Progenitor cell of endocrine pancreas (in vitro differentiated cells): Measurements from ENCODE around the gene KRTAP10-6. TPM values are rescaled to one million over a fixed set of nuclear protein-coding genes. Genes with fewer than 3 reads are reported as not detected.

Source experiments
- DNase-seq: peaks from one replicate; pipeline ENCODE4 v3.0.0; 2021; ENCODE audit warnings: low spot score; ENCODE audit not compliant: unreplicated experiment
- H3K27ac Mint-ChIP-seq: 2 replicates; pipeline ENCODE4 v1.8.0; 2021; ENCODE audit warnings: mild to moderate bottlenecking, moderate library complexity, mixed read lengths
- H3K27me3 Mint-ChIP-seq: 2 replicates; pipeline ENCODE4 v1.8.0; 2021; ENCODE audit warnings: mixed read lengths
- H3K36me3 Mint-ChIP-seq: 2 replicates; pipeline ENCODE4 v1.8.0; 2022; ENCODE audit warnings: mixed read lengths; ENCODE audit not compliant: insufficient read depth
- H3K4me1 Mint-ChIP-seq: 2 replicates; pipeline ENCODE4 v1.8.0; 2021; ENCODE audit warnings: low read depth, mixed read lengths
- H3K4me3 Mint-ChIP-seq: 2 replicates; pipeline ENCODE4 v1.8.0; 2021; ENCODE audit warnings: low read depth, mild to moderate bottlenecking, moderate library complexity, mixed read lengths
- H3K9me3 Mint-ChIP-seq: 2 replicates; pipeline ENCODE4 v1.8.0; 2021; ENCODE audit warnings: low read depth, mixed read lengths
- total RNA-seq: library from RNA; stranded (reverse); gene quantifications from 2 replicates; pipeline ENCODE4 v1.2.1, GENCODE V29; 2021
- TF ChIP-seq, protein P1 (sequence below): fragments of 200-600 bp; sonication (generic); IDR thresholded peaks from one replicate; pipeline ENCODE4 v1.5.0; 2021; ENCODE audit warnings: antibody characterized with exemption, mild to moderate bottlenecking; ENCODE audit not compliant: unreplicated experiment

KRTAP10-6 gene
- total RNA-seq, 1 donor from 2014 or later, result not detected

DNA sequence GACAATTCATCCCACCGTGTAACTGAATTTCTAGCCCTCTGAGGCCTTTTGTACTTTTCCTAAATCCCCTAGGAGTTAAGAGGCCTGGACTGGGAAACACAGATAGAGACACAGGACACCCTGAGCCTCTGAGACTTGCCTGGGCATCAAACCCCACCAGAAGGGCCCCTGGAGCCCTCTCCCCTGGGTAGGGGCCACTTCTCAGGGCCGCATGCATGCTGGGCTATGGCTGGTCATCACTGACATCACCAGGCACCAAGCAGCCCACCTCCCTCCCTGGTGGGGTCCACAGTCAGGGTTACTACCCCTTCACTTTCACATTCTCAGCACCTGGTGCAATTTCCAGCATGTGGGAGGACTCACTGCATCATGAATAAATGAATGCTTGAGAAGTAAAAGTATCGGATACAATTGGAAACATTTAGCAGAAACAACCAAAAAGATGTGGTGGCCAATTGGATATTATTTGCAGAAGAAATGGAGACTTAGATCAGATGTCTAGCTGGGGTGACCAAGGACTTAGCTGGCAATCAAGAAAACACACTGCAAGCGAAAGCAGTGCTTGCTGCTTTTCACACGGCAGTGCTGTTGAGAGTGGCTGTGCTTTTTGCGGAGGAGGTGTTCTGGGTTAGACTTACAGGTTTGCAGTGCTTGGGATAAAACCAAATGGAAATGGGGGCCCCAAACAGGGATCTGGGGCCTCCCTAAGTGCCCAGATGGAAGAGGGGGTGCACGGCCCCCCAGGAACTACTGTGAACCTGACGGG is 7.1 kb upstream of the KRTAP10-6 start:
- no peaks in the 10 kb centered on the region for H3K4me1 Mint-ChIP-seq
- H3K27me3 Mint-ChIP-seq, result peaks cover 2% of the 10 kb centered on the region
- TF ChIP-seq, protein P1, sequence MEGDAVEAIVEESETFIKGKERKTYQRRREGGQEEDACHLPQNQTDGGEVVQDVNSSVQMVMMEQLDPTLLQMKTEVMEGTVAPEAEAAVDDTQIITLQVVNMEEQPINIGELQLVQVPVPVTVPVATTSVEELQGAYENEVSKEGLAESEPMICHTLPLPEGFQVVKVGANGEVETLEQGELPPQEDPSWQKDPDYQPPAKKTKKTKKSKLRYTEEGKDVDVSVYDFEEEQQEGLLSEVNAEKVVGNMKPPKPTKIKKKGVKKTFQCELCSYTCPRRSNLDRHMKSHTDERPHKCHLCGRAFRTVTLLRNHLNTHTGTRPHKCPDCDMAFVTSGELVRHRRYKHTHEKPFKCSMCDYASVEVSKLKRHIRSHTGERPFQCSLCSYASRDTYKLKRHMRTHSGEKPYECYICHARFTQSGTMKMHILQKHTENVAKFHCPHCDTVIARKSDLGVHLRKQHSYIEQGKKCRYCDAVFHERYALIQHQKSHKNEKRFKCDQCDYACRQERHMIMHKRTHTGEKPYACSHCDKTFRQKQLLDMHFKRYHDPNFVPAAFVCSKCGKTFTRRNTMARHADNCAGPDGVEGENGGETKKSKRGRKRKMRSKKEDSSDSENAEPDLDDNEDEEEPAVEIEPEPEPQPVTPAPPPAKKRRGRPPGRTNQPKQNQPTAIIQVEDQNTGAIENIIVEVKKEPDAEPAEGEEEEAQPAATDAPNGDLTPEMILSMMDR, result no peak
- H3K9me3 Mint-ChIP-seq, result peaks cover 10% of the 10 kb centered on the region
- no peak overlapping the region for H3K27ac Mint-ChIP-seq
- DNase-seq, result no peak
- H3K4me3 Mint-ChIP-seq, result no peak overlapping the region
- H3K36me3 Mint-ChIP-seq, result no peaks in the 10 kb centered on the region

- no peak for DNase-seq
- peaks cover 7% of the 10 kb centered on the region for H3K4me1 Mint-ChIP-seq
- H3K4me3 Mint-ChIP-seq, result no peak overlapping the region
- H3K36me3 Mint-ChIP-seq, result no peaks in the 10 kb centered on the region
- peaks cover 2% of the 10 kb centered on the region for H3K27me3 Mint-ChIP-seq
- H3K27ac Mint-ChIP-seq, result no peak overlapping the region
- H3K9me3 Mint-ChIP-seq, result peaks cover 5% of the 10 kb centered on the region
- TF ChIP-seq, protein P1, result no peak
Observed at GRCh38 chr21:44598061-44598460, 5.8 kb upstream of the KRTAP10-6 start.

- no peaks in the 10 kb centered on the region for H3K36me3 Mint-ChIP-seq
- peaks cover 5% of the 10 kb centered on the region for H3K9me3 Mint-ChIP-seq
- no peak for DNase-seq
- H3K4me1 Mint-ChIP-seq, result peaks cover 7% of the 10 kb centered on the region
- TF ChIP-seq, protein P1, result no peak
- H3K4me3 Mint-ChIP-seq, result no peak overlapping the region
- H3K27me3 Mint-ChIP-seq, result no peaks in the 10 kb centered on the region
- H3K27ac Mint-ChIP-seq, result no peak overlapping the region
Observed at GRCh38 chr21:44596068-44596725, 3.9 kb upstream of the KRTAP10-6 start.

DNA sequence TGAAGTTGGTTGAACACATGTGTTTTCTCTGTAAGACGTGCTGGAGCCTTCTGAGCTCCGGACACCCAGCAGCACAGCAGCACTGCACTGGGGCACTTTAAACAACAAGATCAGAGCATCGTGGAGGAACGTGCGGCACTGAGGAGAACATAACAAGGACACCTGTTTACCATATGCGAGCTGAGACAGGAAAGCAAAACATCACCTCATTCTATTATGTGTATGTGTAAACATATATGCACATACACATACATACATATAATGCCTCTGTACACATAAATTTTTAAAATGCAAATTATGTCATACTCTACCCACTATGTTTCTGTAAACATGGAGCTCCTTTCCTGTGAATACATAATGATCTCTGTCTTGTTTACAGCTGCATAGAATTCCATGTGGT is 3.2 kb upstream of the KRTAP10-6 start:
- DNase-seq, result no peak
- Mint-ChIP-seq H3K4me3 (no peak overlapping the region), H3K9me3 (peaks cover 5% of the 10 kb centered on the region), H3K27me3 (no peaks in the 10 kb centered on the region), H3K4me1 (peaks cover 7% of the 10 kb centered on the region), H3K27ac (no peak overlapping the region), H3K36me3 (no peaks in the 10 kb centered on the region)
- TF ChIP-seq, protein P1, result no peak

- DNase-seq, result no peak
- TF ChIP-seq, protein P1, result no peak
- Mint-ChIP-seq H3K4me1 (peaks cover 7% of the 10 kb centered on the region), H3K27ac (peak overlapping the region; percentile 34), H3K9me3 (peaks cover 5% of the 10 kb centered on the region), H3K27me3 (no peaks in the 10 kb centered on the region), H3K4me3 (no peak overlapping the region), H3K36me3 (no peaks in the 10 kb centered on the region)
Observed at GRCh38 chr21:44594406-44594916, 2.2 kb upstream of the KRTAP10-6 start.
